Measurements from ENCODE around the gene PPP1R1A. TPM values are rescaled to one million over a fixed set of nuclear protein-coding genes. Genes with fewer than 3 reads are reported as not detected.

PPP1R1A gene
- total RNA-seq: 10 to 100 TPM in 1 of 4 donors, 1 to 10 TPM in 3; 1.3 to 11.5 (median 5.2) TPM

DNA sequence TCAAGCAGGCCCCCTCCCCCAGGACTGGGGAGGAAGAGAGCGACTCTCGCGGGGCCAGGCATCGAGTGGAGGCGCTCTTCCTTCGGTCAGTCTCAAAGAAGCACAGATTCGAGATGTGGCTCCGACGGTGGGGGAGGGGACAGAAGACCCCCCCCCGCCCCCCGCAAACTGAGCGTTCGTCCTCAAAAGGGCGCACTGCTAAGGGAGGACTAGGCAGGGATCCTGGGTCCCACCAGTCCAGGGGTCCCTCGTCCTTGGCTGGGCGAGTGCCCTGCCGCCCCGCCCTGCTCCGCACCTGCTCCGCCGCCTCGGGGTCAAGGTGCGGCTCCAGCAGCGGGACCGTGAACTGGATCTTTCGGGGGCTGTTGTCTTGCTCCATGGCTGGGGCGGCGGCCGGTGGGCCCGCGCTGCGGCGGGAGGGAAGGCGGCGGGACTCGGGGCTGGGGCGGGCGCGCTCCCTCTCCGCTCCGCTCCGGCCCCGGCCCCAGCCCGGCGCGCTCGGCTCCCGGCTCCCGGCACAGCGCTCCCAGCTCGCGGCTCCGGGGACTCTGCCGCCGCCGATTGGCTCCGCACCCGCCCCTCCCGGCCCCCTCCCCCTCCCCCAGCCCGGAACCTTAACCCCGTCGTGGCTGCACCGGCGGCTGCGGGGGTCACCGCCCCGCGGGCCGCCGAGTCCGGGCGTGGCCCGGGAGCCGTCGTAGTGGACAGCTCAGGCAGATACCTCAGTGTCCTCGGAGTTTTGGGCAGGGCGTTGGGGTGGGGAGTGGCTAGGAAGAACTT lies at the start of gene PPP1R1A:
Gene PPP1R1A (minus strand): TSS at position 550 of the 780 bp plus-strand sequence. CDS start 171 bp downstream, at position 379.
- no peak for DNase-seq (ENCODE audit: low spot score in 2 of 2)
- WGBS, 2 donors: 0 to 3% methylated on average over 36 to 44 of the region's 77 CpGs
- intact Hi-C loops (cut with DNase I; ENCODE audit: low total_unique reads): no loop called here

DNA sequence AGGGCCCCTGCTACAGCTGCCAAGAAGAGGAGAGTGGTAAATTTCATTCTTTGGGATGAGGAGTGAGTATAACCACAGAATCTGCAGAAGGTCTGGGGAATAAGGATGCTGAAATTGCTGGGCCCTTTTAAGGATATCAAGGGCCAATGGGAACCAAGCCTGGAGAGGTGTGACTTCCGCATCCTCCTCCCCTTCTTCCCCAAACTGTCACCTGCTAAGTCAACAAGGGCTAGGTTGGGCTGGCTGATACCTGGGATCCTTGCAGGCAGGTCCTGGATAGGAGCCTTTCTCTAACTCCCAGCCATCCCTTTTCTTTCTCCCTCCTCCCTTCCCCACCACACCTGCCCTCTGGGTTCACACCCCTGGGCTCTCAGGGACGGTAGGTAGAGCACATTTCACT lies 46.3 kb upstream of the PPP1R1A start, which contains the start of gene LACRT:
Gene LACRT (minus strand): TSS at position 101 of the 400 bp plus-strand sequence. CDS start 54 bp downstream, at position 47.
- 66 to 82% methylated on average over 2 of the region's 2 CpGs for WGBS, 2 donors
- no peak for TF ChIP-seq POLR2A (IDR thresholded peaks at IDR 0.05)
- TF ChIP-seq, protein P1, sequence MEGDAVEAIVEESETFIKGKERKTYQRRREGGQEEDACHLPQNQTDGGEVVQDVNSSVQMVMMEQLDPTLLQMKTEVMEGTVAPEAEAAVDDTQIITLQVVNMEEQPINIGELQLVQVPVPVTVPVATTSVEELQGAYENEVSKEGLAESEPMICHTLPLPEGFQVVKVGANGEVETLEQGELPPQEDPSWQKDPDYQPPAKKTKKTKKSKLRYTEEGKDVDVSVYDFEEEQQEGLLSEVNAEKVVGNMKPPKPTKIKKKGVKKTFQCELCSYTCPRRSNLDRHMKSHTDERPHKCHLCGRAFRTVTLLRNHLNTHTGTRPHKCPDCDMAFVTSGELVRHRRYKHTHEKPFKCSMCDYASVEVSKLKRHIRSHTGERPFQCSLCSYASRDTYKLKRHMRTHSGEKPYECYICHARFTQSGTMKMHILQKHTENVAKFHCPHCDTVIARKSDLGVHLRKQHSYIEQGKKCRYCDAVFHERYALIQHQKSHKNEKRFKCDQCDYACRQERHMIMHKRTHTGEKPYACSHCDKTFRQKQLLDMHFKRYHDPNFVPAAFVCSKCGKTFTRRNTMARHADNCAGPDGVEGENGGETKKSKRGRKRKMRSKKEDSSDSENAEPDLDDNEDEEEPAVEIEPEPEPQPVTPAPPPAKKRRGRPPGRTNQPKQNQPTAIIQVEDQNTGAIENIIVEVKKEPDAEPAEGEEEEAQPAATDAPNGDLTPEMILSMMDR (IDR thresholded peaks at IDR 0.05): no peak
- no peak for DNase-seq (ENCODE audit: low spot score in 2 of 2)
- H3K4me3 ChIP-seq (ENCODE audit: low read depth, poor library complexity, severe bottlenecking): no peak within 1 kb of the TSS
- intact Hi-C loops (cut with DNase I; ENCODE audit: low total_unique reads): no loop called here

More for the DNA sequence above, at the start of gene PPP1R1A:
- TF ChIP-seq, protein P1 (IDR thresholded peaks at IDR 0.05): no peak
- no peak for TF ChIP-seq POLR2A (IDR thresholded peaks at IDR 0.05)
- H3K4me3 ChIP-seq (ENCODE audit: low read depth, poor library complexity, severe bottlenecking): no peak within 1 kb of the TSS

GRCh38 chr12:54631988-54632728 lies 43.7 kb upstream of the PPP1R1A start:
- TF ChIP-seq POLR2A (IDR thresholded peaks at IDR 0.05): no peak
- TF ChIP-seq, protein P1 (IDR thresholded peaks at IDR 0.05): no peak
- WGBS, 2 donors: 53 to 57% methylated on average over 8 of the region's 8 CpGs
- no peak overlapping the region for H3K4me3 ChIP-seq (ENCODE audit: low read depth, poor library complexity, severe bottlenecking)
- intact Hi-C loops (cut with DNase I; ENCODE audit: low total_unique reads): no loop called here
- DNase-seq (ENCODE audit: low spot score in 2 of 2): no peak

DNA sequence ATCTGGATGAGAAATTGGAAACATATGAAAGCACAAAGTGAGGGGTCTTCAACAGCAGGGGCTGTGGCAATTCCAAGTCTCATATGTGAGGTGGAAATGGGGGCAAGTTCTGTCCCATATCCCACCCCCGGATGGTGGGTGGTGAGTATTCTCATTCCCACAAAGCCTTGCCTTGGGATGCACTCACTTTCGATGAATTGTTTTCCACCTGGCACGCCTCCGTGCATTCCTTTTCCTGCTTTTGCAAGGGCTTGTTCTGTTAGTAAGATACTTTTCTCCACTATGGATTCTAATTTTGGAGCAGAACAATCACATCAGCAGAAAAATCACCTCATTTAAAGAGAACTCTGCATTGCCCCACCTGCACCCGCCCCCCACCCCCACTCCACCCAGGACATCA lies 43.1 kb upstream of the PPP1R1A start:
- H3K4me3 ChIP-seq (ENCODE audit: low read depth, poor library complexity, severe bottlenecking): no peak overlapping the region
- no peak for DNase-seq (ENCODE audit: low spot score in 2 of 2)
- TF ChIP-seq, protein P1 (IDR thresholded peaks at IDR 0.05): no peak
- no peak for TF ChIP-seq POLR2A (IDR thresholded peaks at IDR 0.05)
- WGBS, 2 donors: 56 to 63% methylated on average over 5 of the region's 5 CpGs
- intact Hi-C loops (cut with DNase I; ENCODE audit: low total_unique reads): no loop called here

DNA sequence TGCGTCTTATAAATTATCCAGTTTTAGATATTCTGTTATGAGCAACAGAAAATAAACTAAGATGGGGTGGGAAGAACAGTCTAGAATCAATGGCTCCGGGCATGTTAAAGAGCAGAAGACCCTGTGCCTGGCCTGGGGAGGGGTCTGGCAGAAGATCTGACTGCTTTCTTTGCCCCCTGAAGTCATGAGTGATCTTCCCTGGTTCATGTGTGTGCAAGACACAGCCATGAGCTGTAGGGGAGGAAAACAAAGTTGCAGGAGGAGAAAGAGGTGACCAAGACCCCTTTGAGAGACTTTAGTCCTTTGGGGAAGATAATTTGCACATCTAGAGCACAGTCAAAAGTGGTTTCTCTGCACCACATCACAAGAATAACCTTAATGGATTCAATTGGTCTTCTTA lies 41.5 kb upstream of the PPP1R1A start:
- no peak for DNase-seq (ENCODE audit: low spot score in 2 of 2)
- intact Hi-C loops (cut with DNase I; ENCODE audit: low total_unique reads): no loop called here
- WGBS, 2 donors: 83 to 88% methylated on average over 2 of the region's 2 CpGs
- no peak overlapping the region for H3K4me3 ChIP-seq (ENCODE audit: low read depth, poor library complexity, severe bottlenecking)
- TF ChIP-seq, protein P1 (IDR thresholded peaks at IDR 0.05): no peak
- TF ChIP-seq POLR2A (IDR thresholded peaks at IDR 0.05): no peak
